GM21367 (cell line): ENCODE data around the gene POU5F1.

ENCODE experiments used
- ATAC-seq: cut with Tn5 transposase; IDR thresholded peaks from one replicate; pipeline ENCODE4 v1.9.1; 2021; ENCODE audit not compliant: unreplicated experiment

The POU5F1 gene

DNA sequence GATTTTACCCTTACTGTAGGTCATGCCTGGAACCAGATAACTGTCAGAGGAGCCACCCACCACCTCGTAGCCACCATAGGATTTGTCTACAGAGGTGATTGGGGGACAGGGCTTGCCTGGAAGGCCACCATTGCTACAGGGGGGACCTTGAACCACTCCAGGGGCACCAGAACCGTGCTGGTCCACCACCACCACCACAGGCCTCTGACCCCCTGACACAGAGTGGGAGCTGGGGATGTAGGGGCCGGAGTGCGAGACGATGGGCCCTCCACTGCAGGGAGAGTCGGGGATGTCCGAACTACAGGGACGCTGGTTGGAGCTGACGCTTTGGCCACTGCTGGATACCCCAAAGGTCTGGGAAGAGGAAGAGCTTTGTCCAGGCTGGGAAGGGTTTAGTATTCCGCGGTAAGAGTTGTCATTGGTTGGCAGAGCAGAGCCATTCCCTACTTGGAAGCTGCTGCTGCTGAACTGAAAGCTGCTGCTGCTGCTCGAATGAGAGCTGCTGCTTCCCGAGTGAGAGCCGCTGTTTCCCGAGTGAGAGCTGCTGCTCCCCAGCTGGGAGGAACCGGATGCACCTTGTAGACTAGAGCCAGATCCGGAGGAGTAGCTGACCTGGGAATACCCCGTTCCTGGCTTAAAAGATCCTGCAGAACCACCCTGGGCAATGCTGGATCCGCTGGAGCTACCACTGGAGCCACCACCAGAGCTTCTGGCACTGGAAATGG is 53.7 kb downstream of the POU5F1 start:
- no peak for ATAC-seq

DNA sequence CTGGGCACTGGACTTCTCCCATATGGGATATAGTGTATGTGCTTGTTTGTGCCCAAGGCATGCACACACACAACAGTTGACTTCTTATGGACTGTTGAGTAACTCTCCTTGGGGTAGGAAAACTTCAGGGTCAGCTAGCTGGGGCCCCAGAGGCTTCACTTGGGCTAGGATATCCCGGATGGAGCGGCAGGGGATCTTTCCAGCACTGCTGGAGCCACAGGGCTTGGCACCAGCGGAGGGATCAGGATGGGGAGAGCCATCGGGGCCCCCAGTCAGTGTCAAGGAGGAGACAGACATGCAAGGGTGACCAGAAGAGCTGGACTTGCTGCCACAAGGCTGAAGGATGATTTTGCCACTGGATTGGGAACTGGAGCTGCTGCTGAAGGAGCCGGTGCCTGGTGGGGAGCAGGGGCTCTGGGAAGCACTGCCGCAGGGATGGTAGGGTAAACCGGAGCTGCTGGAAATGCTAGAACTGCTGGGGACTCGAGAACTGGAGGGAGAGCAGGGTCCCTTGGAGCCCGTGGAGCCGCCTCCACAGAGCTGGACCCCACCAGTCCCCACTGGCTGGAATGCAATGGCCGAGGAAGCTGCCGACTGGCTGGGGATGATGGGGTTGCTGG is 54.4 kb downstream of the POU5F1 start:
- no peak for ATAC-seq

DNA sequence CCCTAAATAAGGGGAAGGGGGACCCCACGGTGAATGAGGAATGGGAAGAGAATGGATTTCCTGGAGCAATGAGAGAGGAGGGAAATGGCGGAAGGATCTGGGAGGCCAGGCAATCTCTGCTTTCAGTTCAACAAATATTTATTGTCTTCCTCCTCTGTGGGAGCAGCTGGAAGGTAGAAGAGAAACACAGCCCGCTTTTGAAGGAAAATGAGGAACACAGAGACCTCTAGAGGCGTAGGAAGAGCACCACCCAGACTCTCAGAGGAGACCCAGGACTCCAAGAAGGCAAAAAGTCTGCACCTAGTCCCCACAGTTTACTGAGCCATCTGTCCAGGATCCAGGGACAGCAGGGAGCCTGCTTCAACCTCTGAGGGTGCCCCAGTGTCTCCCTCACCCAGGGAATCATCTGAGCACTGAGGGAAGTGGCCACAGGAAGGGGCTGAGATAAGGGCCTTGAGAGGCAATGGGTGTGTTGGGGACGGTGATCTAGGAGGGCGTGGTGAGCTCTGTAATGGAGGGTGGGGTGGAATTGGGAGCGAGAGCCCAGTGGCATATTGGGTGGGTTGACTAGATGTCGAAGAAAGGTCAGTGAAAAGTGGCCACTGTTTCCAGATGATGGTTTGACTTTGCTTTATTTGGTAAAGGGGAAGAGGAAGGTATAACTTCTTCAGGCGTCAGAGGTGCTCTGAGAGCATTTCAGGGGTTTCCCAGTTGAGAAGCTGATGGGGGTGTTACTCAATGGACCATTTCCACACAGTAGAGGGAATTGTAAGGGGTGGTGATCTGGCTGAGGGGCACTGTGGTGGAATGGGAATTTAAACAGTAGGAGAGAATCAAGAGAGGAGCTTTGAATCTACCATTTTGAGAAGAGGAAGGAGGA is 55.3 kb downstream of the POU5F1 start:
- ATAC-seq = no peak

DNA sequence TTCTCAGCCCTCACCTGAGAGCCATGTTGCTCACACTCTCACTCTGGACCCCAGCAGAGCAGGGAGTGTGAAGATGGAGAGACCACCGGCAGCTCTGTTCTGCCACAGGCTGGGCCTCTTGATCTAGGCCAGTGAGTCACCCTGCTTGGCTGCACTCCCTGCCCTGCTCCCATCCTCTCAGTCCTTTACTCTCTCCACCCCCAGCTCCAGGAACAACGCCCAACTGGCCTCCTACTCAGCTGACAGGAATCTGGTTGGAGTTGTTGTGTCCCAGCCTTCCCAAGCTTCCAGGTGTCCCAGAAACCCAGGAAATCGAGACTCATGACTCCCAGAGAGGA is 56.0 kb downstream of the POU5F1 start, which contains the start of gene PSORS1C1:
Gene PSORS1C1 (plus strand): TSS at position 260 of the 338 bp plus-strand sequence. CDS start 14,833 bp downstream, outside the sequence.
- ATAC-seq = no peak
